AG09309 (cell line): ENCODE data around the gene PPIG.

Experiments used
- DNase-seq: peaks from one replicate; pipeline ENCODE4 v3.0.0-alpha.2; 2010; ENCODE audit warnings: low read depth
- H3K4me3 ChIP-seq: 2 replicates; pipeline ENCODE4 v1.5.1; 2011; ENCODE audit warnings: mild to moderate bottlenecking, low read depth, low read length, moderate library complexity; ENCODE audit not compliant: control insufficient read depth
- TF ChIP-seq, protein P1 (sequence below): IDR thresholded peaks from 2 replicates; pipeline ENCODE4 v1.5.1; 2011; ENCODE audit warnings: mild to moderate bottlenecking, low read depth, low read length, inconsistent platforms; ENCODE audit not compliant: insufficient read depth, control insufficient read depth; ENCODE audit errors: missing control alignments

The PPIG gene

DNA sequence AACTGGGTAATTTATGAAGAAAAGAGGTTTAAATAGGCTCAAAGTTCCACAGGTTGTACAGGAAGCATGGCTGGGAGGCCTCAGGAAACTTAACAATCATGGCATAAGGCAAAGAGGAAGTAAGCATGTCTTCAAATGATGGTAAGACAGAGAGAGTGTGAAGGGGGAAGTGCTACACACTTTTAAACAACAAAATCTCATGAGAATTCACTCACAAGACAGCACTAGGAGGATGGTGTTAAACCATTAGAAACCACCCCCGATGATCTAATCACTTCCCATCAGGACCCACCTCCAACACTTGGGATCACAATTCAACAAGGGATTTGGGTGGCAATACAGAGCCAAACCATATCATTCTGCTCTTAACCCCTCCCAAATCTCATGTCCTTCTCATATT is 75.2 kb downstream of the PPIG start:
- no peak overlapping the region for H3K4me3 ChIP-seq
- no peak for DNase-seq
- TF ChIP-seq, protein P1, sequence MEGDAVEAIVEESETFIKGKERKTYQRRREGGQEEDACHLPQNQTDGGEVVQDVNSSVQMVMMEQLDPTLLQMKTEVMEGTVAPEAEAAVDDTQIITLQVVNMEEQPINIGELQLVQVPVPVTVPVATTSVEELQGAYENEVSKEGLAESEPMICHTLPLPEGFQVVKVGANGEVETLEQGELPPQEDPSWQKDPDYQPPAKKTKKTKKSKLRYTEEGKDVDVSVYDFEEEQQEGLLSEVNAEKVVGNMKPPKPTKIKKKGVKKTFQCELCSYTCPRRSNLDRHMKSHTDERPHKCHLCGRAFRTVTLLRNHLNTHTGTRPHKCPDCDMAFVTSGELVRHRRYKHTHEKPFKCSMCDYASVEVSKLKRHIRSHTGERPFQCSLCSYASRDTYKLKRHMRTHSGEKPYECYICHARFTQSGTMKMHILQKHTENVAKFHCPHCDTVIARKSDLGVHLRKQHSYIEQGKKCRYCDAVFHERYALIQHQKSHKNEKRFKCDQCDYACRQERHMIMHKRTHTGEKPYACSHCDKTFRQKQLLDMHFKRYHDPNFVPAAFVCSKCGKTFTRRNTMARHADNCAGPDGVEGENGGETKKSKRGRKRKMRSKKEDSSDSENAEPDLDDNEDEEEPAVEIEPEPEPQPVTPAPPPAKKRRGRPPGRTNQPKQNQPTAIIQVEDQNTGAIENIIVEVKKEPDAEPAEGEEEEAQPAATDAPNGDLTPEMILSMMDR = no peak

DNA sequence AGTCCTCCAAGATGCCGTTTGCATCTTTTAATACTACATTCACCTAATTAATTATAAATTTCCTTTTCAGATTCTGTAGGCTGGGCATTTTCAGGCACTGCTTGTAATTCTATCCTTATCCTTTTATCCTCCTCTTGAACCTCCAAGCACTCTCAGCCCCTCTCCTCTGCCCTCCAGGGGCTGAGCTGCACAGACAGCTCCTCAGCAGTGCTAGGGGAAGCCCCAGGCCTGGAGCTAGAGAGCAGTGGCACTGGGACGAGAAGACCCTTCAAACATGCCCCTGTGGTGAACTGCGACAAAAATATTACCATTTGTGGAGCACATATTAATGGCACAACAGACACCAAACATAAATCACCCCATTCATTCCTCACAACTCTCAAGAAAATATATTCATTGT is 77.1 kb downstream of the PPIG start:
- no peak for DNase-seq
- TF ChIP-seq, protein P1 = no peak
- no peak overlapping the region for H3K4me3 ChIP-seq

DNA sequence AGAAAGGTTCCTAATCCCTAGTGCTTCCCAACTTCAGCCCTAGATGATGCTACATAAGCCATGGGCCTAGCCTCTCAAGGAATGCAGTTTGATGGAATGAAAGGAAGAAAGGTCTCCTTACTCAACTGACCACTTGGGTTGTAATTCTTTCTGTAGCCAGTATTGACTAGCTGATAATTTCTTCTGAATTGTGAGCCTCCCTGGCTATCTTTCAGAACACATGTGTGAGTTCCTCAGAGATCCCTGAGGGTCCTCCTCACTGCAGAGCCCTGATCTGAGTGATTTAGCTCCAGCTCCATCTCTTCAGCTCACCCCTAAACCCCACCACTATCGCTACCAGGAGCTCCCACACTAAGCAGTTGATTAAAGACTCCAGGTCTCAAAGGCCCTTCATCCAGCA is 78.6 kb downstream of the PPIG start:
- TF ChIP-seq, protein P1 = no peak
- DNase-seq = no peak
- H3K4me3 ChIP-seq = no peak overlapping the region

DNA sequence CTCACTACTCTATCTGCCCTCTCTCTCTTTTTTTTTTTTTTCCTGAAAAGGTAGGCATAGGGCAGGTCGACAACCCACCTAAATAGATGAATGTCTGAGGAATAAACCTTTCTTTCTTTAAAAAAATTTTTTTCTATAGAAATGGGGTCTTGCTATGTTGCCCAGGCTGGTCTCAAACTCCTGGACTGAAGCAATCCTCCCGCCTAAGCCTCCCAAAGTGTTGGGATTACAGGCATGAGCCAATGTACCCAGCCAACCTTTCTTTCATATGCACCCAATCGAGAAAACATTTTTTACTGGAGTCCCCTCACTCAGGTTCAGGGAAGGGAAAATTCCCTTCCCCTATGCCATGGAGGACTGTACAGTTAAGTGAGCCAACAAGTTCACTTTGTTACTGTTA is 79.1 kb downstream of the PPIG start:
- H3K4me3 ChIP-seq = no peak overlapping the region
- TF ChIP-seq, protein P1 = no peak
- DNase-seq = no peak

DNA sequence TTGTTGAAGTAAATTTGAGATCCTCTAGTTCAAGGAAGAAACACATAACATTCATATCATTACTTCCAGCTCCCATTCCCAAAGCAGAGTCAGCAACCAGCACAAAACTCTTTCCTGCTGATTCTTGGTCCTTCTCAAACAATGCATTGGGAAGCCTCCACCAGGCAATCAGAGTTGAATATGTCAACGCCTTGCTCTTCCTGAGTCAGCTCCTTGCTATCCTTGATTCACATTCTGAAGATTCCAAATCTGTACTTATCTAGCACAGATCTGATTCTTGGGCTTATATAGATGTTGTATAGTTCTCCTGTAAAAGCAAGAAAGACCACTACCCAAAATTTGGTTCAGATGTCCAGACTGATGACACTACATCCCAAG is 80.4 kb downstream of the PPIG start:
- TF ChIP-seq, protein P1 = no peak
- DNase-seq = no peak
- H3K4me3 ChIP-seq = no peak overlapping the region

DNA sequence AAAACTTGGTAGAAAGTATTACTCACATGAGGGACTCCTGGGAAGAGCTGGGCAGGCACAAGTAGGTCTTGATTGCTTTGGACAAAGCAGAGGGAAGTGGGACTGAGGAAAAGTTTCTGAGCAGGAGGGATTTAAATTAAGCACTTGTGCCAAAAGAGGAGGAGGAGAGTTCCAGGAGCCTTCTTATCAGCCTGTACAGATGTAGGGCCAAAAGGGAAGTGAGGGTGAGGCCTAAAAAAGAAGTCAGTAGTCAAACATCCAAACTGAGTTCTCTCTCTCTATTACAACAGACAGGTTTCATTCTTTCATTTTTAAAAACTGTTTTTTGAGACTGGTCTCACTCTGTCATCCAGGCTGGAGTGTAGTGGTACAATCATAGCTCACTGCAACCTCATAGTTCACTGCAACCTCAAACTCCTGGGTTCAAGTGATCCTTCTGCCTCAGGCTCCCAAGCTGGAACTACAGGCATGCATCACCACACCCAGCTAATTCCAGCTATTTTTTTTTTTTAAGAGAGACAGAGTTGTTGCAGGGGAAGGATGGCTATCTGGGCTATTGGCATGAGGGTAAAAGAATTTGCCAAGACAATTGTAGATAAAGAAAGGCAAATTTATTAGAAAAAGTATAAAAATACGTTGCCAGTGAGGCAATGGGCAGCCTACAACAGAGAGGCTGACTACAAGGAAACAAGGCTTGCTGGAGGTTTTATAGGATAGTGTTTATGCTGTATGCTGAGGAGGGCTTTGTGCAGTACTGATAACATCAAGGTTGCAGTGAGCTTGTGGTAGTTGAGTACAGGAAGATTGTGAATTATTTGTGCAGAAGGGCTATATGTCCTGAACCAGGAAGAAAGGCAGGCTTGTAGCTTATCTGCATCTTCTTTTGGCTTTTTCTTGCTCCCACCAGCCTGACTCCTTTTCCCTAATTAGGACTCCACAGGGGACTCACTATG is 81.1 kb downstream of the PPIG start:
- H3K4me3 ChIP-seq = no peak overlapping the region
- DNase-seq = no peak
- TF ChIP-seq, protein P1 = no peak
